HepG2 (cell line): ENCODE data around the gene FUT8. TPM values are rescaled to one million over a fixed set of nuclear protein-coding genes. Genes with fewer than 3 reads are reported as not detected.

Experiments
- ATAC-seq: fragments of 200-7000 bp; cut with Tn5 transposase; 3 replicates; pipeline ENCODE4 v1.9.1; 2020; ENCODE audit warnings: mild to moderate bottlenecking, moderate library complexity
- BruUV-seq: library from RNA; stranded (reverse); fragments of 400-500 nt; replicated peaks from 2 replicates; lab custom pipeline; 2021; lab: Mats Ljungman, UMichigan
- CTCF ChIA-PET: fragments of 300-600 bp; formaldehyde crosslinking; extraction: SDS; loops from one replicate; lab custom pipeline; 2021; ENCODE audit warnings: low total read pairs, inconsistent platforms, low intra/inter-chr PET ratio; lab: Yijun Ruan, JAX
- POLR2A ChIA-PET: fragments of 350-600 bp; sonication (Branson Sonifier 250); formaldehyde crosslinking; loops from one replicate; lab custom pipeline; 2020; ENCODE audit warnings: antibody characterized with exemption, inconsistent platforms; lab: Yijun Ruan, JAX
- DNase-seq: peaks from one replicate; pipeline ENCODE4 v3.0.0-alpha.2; 2015; ENCODE audit warnings: low spot score
- FAIRE-seq: peaks from 3 replicates; lab custom pipeline; 2011; peaks lifted over from hg19 to GRCh38; lab: Jason Lieb, UNC
- H2AFZ ChIP-seq: one replicate; pipeline ENCODE4 v1.6.1; 2011; ENCODE audit warnings: low read length, inconsistent platforms
- H3K27ac ChIP-seq: fragments of 300-600 bp; 3 replicates; pipeline ENCODE4 v1.8.0; 2011; ENCODE audit warnings: mixed run types, mild to moderate bottlenecking, mixed read lengths, low read length, inconsistent platforms; ENCODE audit not compliant: insufficient read depth; ENCODE audit errors: extremely low read length
- H3K27me3 ChIP-seq, 2 experiments: fragments of 200-600 bp in 1 of 2; 2 replicates in 1 of 2; 3 replicates in 1 of 2; pipeline versions ENCODE4 v1.6.0 to v1.8.0; 2011; ENCODE audit warnings: low read length in 2 of 2, mild to moderate bottlenecking in 2 of 2, moderate library complexity in 2 of 2, inconsistent platforms in 1 of 2; ENCODE audit not compliant: insufficient read depth in 2 of 2, control insufficient read depth in 1 of 2
- H3K36me3 ChIP-seq, 2 experiments: fragments of 200-600 bp in 1 of 2; replicated peaks in 1 of 2; 2 replicates in 1 of 2; 3 replicates in 1 of 2; pipeline versions ENCODE4 v1.5.1 to v1.8.0; 2011; ENCODE audit warnings: low read length in 2 of 2, inconsistent platforms in 1 of 2; ENCODE audit not compliant: insufficient read depth in 2 of 2, control insufficient read depth in 1 of 2
- H3K4me1 ChIP-seq: 2 replicates; pipeline ENCODE4 v1.5.1; 2012; ENCODE audit warnings: low read length, inconsistent platforms; ENCODE audit not compliant: insufficient read depth
- H3K4me2 ChIP-seq: 2 replicates; pipeline ENCODE4 v1.6.0; 2011; ENCODE audit warnings: low read depth, low read length, inconsistent platforms
- H3K4me3 ChIP-seq, 3 experiments: fragments of 200-600 bp in 1 of 3; sonication (generic), shearing (Covaris generic) in 1 of 3; replicated peaks in 1 of 3; 2 replicates each; pipeline ENCODE4 v1.5.1; 2011 to 2016; ENCODE audit warnings: low read length in 3 of 3, inconsistent platforms in 2 of 3, low read depth in 2 of 3, mild to moderate bottlenecking in 2 of 3, control low read depth in 1 of 3, mixed read lengths in 1 of 3; ENCODE audit not compliant: insufficient read depth in 1 of 3
- H3K79me2 ChIP-seq: one replicate; pipeline ENCODE4 v1.6.1; 2011; ENCODE audit warnings: low read length, inconsistent platforms; ENCODE audit not compliant: insufficient read depth
- H3K9ac ChIP-seq: 2 replicates; pipeline ENCODE4 v1.6.0; 2011; ENCODE audit warnings: mild to moderate bottlenecking, low read depth, low read length, inconsistent platforms; ENCODE audit not compliant: insufficient read depth
- H3K9me3 ChIP-seq: 2 replicates; pipeline ENCODE4 v1.5.1; 2012; ENCODE audit warnings: mild to moderate bottlenecking, low read length
- H4K20me1 ChIP-seq: 2 replicates; pipeline ENCODE4 v1.6.0; 2011; ENCODE audit warnings: inconsistent platforms, mild to moderate bottlenecking, low read length, moderate library complexity; ENCODE audit not compliant: insufficient read depth
- AGO2 ChIP-seq: fragments of 200-400 bp; formaldehyde crosslinking; optimal IDR thresholded peaks from 2 replicates; pipeline ENCODE3; 2017; ENCODE audit warnings: mild to moderate bottlenecking, low read depth, low read length, moderate library complexity
- FLYWCH1 ChIP-seq: sonication (generic); formaldehyde crosslinking; IDR thresholded peaks from 2 replicates; pipeline ENCODE4 v1.8.1; 2023; ENCODE audit warnings: mild to moderate bottlenecking, missing genetic modification reagents
- FOSL1 ChIP-seq: sonication (generic); formaldehyde crosslinking; IDR thresholded peaks from 2 replicates; pipeline ENCODE4 v1.9.0; 2021; ENCODE audit warnings: missing genetic modification reagents, borderline replicate concordance
- MAFF ChIP-seq: IDR thresholded peaks from 2 replicates; pipeline ENCODE4 v1.6.1; 2011; ENCODE audit warnings: low read depth, low read length, improper control_type of control experiment
- MYNN ChIP-seq: sonication (generic); formaldehyde crosslinking; IDR thresholded peaks from 2 replicates; pipeline ENCODE4 v1.4.0; 2020; ENCODE audit warnings: mild to moderate bottlenecking, low read depth, missing genetic modification reagents
- NKX3-1 ChIP-seq: sonication (generic); formaldehyde crosslinking; IDR thresholded peaks from 2 replicates; pipeline ENCODE4 v1.5.0; 2020; ENCODE audit warnings: missing genetic modification reagents
- PHB2 ChIP-seq: fragments of 450-650 bp; IDR thresholded peaks from 2 replicates; pipeline ENCODE4 v1.6.1; 2018; ENCODE audit not compliant: partially characterized antibody
- RARA ChIP-seq: IDR thresholded peaks from 2 replicates; pipeline ENCODE4 v1.6.1; 2016; ENCODE audit warnings: missing genetic modification reagents, missing compliant biosample characterization
- RXRB ChIP-seq: IDR thresholded peaks from 2 replicates; pipeline ENCODE4 v1.6.1; 2016; ENCODE audit warnings: borderline replicate concordance, missing genetic modification reagents, missing compliant biosample characterization
- XRCC5 ChIP-seq: fragments of 200-400 bp; formaldehyde crosslinking; optimal IDR thresholded peaks from 2 replicates; pipeline ENCODE3; 2017; ENCODE audit warnings: mild to moderate bottlenecking, low read length
- ZFP37 ChIP-seq: sonication (generic); formaldehyde crosslinking; IDR thresholded peaks from 2 replicates; pipeline ENCODE4 v1.4.0; 2020; ENCODE audit warnings: missing genetic modification reagents, borderline replicate concordance
- ZNF180 ChIP-seq: sonication (generic); formaldehyde crosslinking; IDR thresholded peaks from 2 replicates; pipeline ENCODE4 v1.4.0; 2020; ENCODE audit warnings: low read depth, missing genetic modification reagents, borderline replicate concordance
- ZNF616 ChIP-seq: sonication (generic); formaldehyde crosslinking; IDR thresholded peaks from 2 replicates; pipeline ENCODE4 v1.5.0; 2020; ENCODE audit warnings: low read depth, mild to moderate bottlenecking, missing genetic modification reagents
- ZNF772 ChIP-seq: sonication (generic); formaldehyde crosslinking; IDR thresholded peaks from 2 replicates; pipeline ENCODE4 v1.5.0; 2020; ENCODE audit warnings: mild to moderate bottlenecking, missing genetic modification reagents
- ZNF841 ChIP-seq: sonication (generic); formaldehyde crosslinking; IDR thresholded peaks from 2 replicates; pipeline ENCODE4 v1.8.1; 2023; ENCODE audit warnings: missing genetic modification reagents, borderline replicate concordance
- ZSCAN12 ChIP-seq: sonication (generic); formaldehyde crosslinking; IDR thresholded peaks from 2 replicates; pipeline ENCODE4 v1.9.0; 2021; ENCODE audit warnings: mild to moderate bottlenecking, missing genetic modification reagents
- WGBS: methylation state at CpG from one replicate; pipeline ENCODE4 v1.1.6; 2017; ENCODE audit warnings: low lambda C conversion rate; 5-methylcytosine and 5-hydroxymethylcytosine counted together
- in situ Hi-C: cut with HindIII; loops from 2 replicates; pipeline ENCODE4 v1.10.0; 2017; ENCODE audit warnings: low pct_unique_long_range_greater_than_20kb; ENCODE audit not compliant: extremely low pct_ligation_motif_present
- intact Hi-C: fragments of 100-400 bp; cut with micrococcal nuclease; formaldehyde crosslinking; loops from one replicate; pipeline ENCODE4 v1.10.0; 2022; ENCODE audit not compliant: unreplicated experiment
- polyA plus RNA-seq, 8 experiments: library from polyadenylated mRNA; depleted of rRNA in 3 of 8; stranded (reverse) in 7 of 8; unstranded in 1 of 8; fragments of >200 nt; fragmentation: Illumina TruSeq in 4 of 8; extraction: Trizol in 4 of 8; gene quantifications; 2 replicates each; pipeline versions ENCODE4 v1.2.1 to v1.2.3, GENCODE V29; 2011 to 2016; ENCODE audit warnings: low read depth in 4 of 8, missing spikeins in 1 of 8, mixed read lengths in 1 of 8; ENCODE audit not compliant: insufficient read depth in 1 of 8
- total RNA-seq, 5 experiments: library from RNA; depleted of rRNA; stranded (reverse); fragments of >200 nt; fragmentation: Illumina TruSeq; extraction: Trizol; gene quantifications; 2 replicates each; pipeline ENCODE4 v1.2.3, GENCODE V29; 2016; ENCODE audit warnings: low read depth in 1 of 5
- TF ChIP-seq, protein P1 (sequence below): sonication (generic); formaldehyde crosslinking; IDR thresholded peaks from 2 replicates; pipeline ENCODE4 v1.4.0; 2020; ENCODE audit warnings: mild to moderate bottlenecking, missing genetic modification reagents
- TF ChIP-seq, protein P2 (sequence below): sonication (generic); formaldehyde crosslinking; IDR thresholded peaks from 2 replicates; pipeline ENCODE4 v1.5.1; 2020; ENCODE audit warnings: mild to moderate bottlenecking, missing genetic modification reagents, borderline replicate concordance

The FUT8 gene
- total and polyA plus RNA-seq, 2 of the 13 experiments (the other 11 are each of a cell fraction or from before 2014, with no cell fraction given): 9.3 to 17.5 TPM

DNA sequence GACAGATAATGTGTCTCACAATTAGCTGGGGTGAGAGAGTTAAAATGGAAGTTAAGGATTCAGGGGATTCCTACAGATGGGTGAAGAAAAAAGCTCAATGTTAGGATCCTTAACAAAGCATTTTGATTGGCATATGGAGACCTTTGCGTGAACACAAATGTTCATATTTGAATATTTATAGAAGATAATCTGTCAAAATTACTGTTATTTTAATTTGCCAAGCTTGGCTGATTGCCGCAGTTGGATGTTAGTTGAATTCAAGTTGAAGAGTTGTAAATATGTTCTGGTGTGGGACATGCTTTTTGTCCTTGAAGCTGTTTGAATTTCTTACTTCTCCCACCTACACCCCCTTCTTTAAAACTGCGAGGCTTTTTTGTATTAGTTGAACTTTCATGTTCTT, 91.2 kb downstream of the FUT8 start:
- no peak for ATAC-seq
- Histone ChIP-seq H3K4me2 (no peak overlapping the region), H3K36me3 (no peaks in the 10 kb centered on the region), H4K20me1 (no peaks in the 10 kb centered on the region)
- intact Hi-C loops: no loop called here
- TF ChIP-seq, protein P1, sequence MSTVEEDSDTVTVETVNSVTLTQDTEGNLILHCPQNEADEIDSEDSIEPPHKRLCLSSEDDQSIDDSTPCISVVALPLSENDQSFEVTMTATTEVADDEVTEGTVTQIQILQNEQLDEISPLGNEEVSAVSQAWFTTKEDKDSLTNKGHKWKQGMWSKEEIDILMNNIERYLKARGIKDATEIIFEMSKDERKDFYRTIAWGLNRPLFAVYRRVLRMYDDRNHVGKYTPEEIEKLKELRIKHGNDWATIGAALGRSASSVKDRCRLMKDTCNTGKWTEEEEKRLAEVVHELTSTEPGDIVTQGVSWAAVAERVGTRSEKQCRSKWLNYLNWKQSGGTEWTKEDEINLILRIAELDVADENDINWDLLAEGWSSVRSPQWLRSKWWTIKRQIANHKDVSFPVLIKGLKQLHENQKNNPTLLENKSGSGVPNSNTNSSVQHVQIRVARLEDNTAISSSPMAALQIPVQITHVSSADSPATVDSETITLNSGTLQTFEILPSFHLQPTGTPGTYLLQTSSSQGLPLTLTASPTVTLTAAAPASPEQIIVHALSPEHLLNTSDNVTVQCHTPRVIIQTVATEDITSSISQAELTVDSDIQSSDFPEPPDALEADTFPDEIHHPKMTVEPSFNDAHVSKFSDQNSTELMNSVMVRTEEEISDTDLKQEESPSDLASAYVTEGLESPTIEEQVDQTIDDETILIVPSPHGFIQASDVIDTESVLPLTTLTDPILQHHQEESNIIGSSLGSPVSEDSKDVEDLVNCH (CRISPR knock-in tag): no peak
- no peak for TF ChIP-seq ZNF180 (CRISPR knock-in tag)
- TF ChIP-seq XRCC5: no peak
- TF ChIP-seq ZNF841: no peak
- no peak for TF ChIP-seq AGO2
- no peak for TF ChIP-seq MYNN
- TF ChIP-seq, all 625 proteins: peak for 0
- DNase-seq (no peak), FAIRE-seq (no peak)
- H2AFZ ChIP-seq: no peak overlapping the region
- ChIA-PET POLR2A (no interaction called here), CTCF (no interaction called here)
- H3K27ac ChIP-seq: no peak overlapping the region
- H3K27me3 ChIP-seq: no peaks in the 10 kb centered on the region
- no TSS peak for BruUV-seq
- in situ Hi-C loops: no loop called here
- no peak overlapping the region for H3K9ac ChIP-seq
- H3K9me3 ChIP-seq: peaks cover 6% of the 10 kb centered on the region
- no peaks in the 10 kb centered on the region for H3K79me2 ChIP-seq
- WGBS: 87% methylated on average over 3 of the region's 3 CpGs
- peaks cover 10% of the 10 kb centered on the region for H3K4me1 ChIP-seq
- no peak overlapping the region for H3K4me3 ChIP-seq

DNA sequence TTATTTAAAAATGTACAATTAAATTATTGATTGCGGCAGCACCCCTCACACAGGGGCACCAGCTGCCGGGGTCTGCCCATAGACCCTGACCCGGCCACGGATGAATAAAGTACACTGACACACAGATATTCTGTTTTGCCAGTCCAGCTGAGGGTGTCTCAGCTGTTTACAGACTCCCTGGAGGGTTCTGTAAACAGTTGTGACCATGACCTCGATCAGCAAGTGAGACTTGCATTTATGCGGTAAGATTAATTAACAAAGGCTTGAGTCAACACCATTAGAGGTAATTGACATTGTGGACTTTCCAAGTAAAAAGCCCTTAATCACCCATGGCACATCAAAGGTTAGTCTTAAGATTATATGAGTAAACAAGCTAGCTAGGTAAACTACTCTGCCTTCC, 94.3 kb downstream of the FUT8 start:
- no peak overlapping the region for H3K9ac ChIP-seq
- ATAC-seq (no peak), DNase-seq (peak; percentile 5), FAIRE-seq (no peak)
- no peak overlapping the region for H3K4me3 ChIP-seq
- no peak overlapping the region for H3K27ac ChIP-seq
- peaks cover 6% of the 10 kb centered on the region for H3K9me3 ChIP-seq
- no TSS peak for BruUV-seq
- no peaks in the 10 kb centered on the region for H3K79me2 ChIP-seq
- no peak overlapping the region for H2AFZ ChIP-seq
- in situ Hi-C loops (no loop called here), intact Hi-C loops (no loop called here)
- H3K36me3 ChIP-seq: no peaks in the 10 kb centered on the region
- H3K4me1 ChIP-seq: peaks cover 10% of the 10 kb centered on the region
- H3K27me3 ChIP-seq: no peaks in the 10 kb centered on the region
- ChIA-PET CTCF (no interaction called here), POLR2A (no interaction called here)
- no peaks in the 10 kb centered on the region for H4K20me1 ChIP-seq
- H3K4me2 ChIP-seq: no peak overlapping the region
- WGBS: 48% methylated on average over 6 of the region's 6 CpGs
- no peak for TF ChIP-seq MAFF
- 0 out of 2 replicates have a peak, but pooled peaks have one; percentile 18 for TF ChIP-seq RXRB (CRISPR knock-in tag)
- TF ChIP-seq, protein P2, sequence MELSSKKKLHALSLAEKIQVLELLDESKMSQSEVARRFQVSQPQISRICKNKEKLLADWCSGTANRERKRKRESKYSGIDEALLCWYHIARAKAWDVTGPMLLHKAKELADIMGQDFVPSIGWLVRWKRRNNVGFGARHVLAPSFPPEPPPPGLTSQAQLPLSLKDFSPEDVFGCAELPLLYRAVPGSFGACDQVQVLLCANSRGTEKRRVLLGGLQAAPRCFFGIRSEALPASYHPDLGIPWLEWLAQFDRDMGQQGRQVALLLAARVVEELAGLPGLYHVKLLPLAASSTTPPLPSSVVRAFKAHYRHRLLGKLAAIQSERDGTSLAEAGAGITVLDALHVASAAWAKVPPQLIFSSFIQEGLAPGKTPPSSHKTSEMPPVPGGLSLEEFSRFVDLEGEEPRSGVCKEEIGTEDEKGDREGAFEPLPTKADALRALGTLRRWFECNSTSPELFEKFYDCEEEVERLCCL (CRISPR knock-in tag): no peak
- TF ChIP-seq ZNF772: no peak
- no peak for TF ChIP-seq PHB2
- no peak for TF ChIP-seq FOSL1 (CRISPR knock-in tag)
- TF ChIP-seq ZNF616 (CRISPR knock-in tag): no peak
- no peak for TF ChIP-seq NKX3-1
- no peak for TF ChIP-seq ZFP37 (CRISPR knock-in tag)
- TF ChIP-seq FLYWCH1 (CRISPR knock-in tag): no peak
- TF ChIP-seq RARA: peak; percentile 51; the same call in 1 of the 2 replicates
- no peak for TF ChIP-seq ZSCAN12
